Measurements from ENCODE around the gene SFMBT2. TPM values are rescaled to one million over a fixed set of nuclear protein-coding genes. Genes with fewer than 3 reads are reported as not detected.

The SFMBT2 gene
- total RNA-seq, 1 experiment from 2014 or later = 0.02 TPM

DNA sequence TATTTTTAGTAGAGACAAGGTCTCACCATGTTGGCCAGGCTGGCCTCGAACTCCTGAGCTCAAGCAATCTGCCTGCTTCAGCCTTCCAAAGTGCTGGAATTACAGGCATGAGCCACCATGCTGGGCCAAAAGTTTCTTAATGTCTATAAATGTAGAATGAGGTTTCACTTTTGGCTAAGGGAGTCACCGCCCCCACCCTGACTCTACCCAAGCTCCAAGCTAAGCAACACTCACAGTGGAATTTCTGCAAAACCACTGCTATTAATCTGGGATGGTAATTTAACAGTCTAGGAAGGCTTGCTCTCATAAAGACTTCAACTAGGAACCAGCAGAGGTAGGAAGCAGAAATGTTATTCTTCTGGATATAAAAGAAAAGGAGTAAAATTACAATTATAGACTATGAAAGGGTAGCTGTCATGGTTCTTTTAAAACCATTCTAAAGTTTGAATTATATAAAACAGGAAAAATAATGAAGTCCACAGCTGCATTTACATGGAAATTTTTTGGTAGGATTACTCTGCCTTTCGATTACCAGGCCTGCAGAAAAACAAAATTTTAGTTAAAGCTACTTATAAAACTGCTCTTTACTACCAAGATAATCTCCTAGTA is 211.6 kb downstream of the SFMBT2 start:
- RAD21 ChIA-PET (ENCODE audit: low non-redundant PET in 1 of 2, low total read pairs in 2 of 2, uncharacterized antibody in 2 of 2, unreplicated experiment in 2 of 2) = no interaction called here
- TF ChIP-seq, protein P1, sequence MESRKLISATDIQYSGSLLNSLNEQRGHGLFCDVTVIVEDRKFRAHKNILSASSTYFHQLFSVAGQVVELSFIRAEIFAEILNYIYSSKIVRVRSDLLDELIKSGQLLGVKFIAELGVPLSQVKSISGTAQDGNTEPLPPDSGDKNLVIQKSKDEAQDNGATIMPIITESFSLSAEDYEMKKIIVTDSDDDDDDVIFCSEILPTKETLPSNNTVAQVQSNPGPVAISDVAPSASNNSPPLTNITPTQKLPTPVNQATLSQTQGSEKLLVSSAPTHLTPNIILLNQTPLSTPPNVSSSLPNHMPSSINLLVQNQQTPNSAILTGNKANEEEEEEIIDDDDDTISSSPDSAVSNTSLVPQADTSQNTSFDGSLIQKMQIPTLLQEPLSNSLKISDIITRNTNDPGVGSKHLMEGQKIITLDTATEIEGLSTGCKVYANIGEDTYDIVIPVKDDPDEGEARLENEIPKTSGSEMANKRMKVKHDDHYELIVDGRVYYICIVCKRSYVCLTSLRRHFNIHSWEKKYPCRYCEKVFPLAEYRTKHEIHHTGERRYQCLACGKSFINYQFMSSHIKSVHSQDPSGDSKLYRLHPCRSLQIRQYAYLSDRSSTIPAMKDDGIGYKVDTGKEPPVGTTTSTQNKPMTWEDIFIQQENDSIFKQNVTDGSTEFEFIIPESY (IDR thresholded peaks at IDR 0.05; ENCODE audit: extremely low read depth, insufficient replicate concordance, low read length) = no peak
- TF ChIP-seq CEBPB (IDR thresholded peaks at IDR 0.05; ENCODE audit: low read depth) (no peak), ZFX (IDR thresholded peaks at IDR 0.05) (no peak), RAD21 (IDR thresholded peaks at IDR 0.05; ENCODE audit: low read depth) (no peak), TCF7L2 (IDR thresholded peaks at IDR 0.05; ENCODE audit: borderline replicate concordance, extremely low read depth, insufficient read depth, insufficient read length) (no peak), SRF (IDR thresholded peaks at IDR 0.05; ENCODE audit: low read depth) (no peak)
- TF ChIP-seq, protein P2, sequence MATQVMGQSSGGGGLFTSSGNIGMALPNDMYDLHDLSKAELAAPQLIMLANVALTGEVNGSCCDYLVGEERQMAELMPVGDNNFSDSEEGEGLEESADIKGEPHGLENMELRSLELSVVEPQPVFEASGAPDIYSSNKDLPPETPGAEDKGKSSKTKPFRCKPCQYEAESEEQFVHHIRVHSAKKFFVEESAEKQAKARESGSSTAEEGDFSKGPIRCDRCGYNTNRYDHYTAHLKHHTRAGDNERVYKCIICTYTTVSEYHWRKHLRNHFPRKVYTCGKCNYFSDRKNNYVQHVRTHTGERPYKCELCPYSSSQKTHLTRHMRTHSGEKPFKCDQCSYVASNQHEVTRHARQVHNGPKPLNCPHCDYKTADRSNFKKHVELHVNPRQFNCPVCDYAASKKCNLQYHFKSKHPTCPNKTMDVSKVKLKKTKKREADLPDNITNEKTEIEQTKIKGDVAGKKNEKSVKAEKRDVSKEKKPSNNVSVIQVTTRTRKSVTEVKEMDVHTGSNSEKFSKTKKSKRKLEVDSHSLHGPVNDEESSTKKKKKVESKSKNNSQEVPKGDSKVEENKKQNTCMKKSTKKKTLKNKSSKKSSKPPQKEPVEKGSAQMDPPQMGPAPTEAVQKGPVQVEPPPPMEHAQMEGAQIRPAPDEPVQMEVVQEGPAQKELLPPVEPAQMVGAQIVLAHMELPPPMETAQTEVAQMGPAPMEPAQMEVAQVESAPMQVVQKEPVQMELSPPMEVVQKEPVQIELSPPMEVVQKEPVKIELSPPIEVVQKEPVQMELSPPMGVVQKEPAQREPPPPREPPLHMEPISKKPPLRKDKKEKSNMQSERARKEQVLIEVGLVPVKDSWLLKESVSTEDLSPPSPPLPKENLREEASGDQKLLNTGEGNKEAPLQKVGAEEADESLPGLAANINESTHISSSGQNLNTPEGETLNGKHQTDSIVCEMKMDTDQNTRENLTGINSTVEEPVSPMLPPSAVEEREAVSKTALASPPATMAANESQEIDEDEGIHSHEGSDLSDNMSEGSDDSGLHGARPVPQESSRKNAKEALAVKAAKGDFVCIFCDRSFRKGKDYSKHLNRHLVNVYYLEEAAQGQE (IDR thresholded peaks at IDR 0.05; ENCODE audit: low read depth) = no peak
- H3K4me3 ChIP-seq (replicated peaks in 1 of 2; ENCODE audit: low read depth in 1 of 2, low read length in 2 of 2) = no peak overlapping the region
- no peak overlapping the region for H2AFZ ChIP-seq (ENCODE audit: low read depth, low read length, poor library complexity, severe bottlenecking)
- H3K9me2 ChIP-seq (ENCODE audit: insufficient read depth) = no peaks in the 10 kb centered on the region
- no peaks in the 10 kb centered on the region for H3K4me1 ChIP-seq (ENCODE audit: control insufficient read depth in 1 of 2, insufficient read depth in 2 of 2, low read length in 2 of 2)
- BruUV-seq (replicated peaks) = no TSS peak
- H3K27me3 ChIP-seq (ENCODE audit: insufficient read depth, low read length) = peaks cover 20% of the 10 kb centered on the region; the same call in 1 of the 2 replicates
- CTCF ChIA-PET = no interaction called here
- H3K9ac ChIP-seq (ENCODE audit: low read length) = no peak overlapping the region
- H3K27ac ChIP-seq (ENCODE audit: low read depth, low read length) = no peak overlapping the region
- ATAC-seq = no peak
- H3K36me3 ChIP-seq (ENCODE audit: control insufficient read depth in 1 of 2, insufficient read depth in 2 of 2, low read length in 2 of 2) = no peaks in the 10 kb centered on the region
- POLR2A ChIA-PET = no interaction called here
- no peak for DNase-seq (ENCODE audit: low read depth, low spot score)
- no peaks in the 10 kb centered on the region for H3K79me2 ChIP-seq (ENCODE audit: insufficient read depth, low read length)
- intact Hi-C loops (cut with micrococcal nuclease) = no loop called here
- no peaks in the 10 kb centered on the region for H3K9me3 ChIP-seq (ENCODE audit: control insufficient read depth in 1 of 2, insufficient read depth in 1 of 2, low read depth in 1 of 2, low read length in 2 of 2)
- no peak overlapping the region for H3K4me2 ChIP-seq (ENCODE audit: low read length)
- no peaks in the 10 kb centered on the region for H4K20me1 ChIP-seq (ENCODE audit: insufficient read depth)

Measured in HCT116 (cell line).